GM12878 (cell line): ENCODE measurements around the gene LEF1. TPM values are rescaled to one million over a fixed set of nuclear protein-coding genes. Genes with fewer than 3 reads are reported as not detected.
A peak's percentile ranks its signal among the peaks of the same experiment; 100 is the strongest.

Experiments used
- ATAC-seq: fragments of 200-7000 bp; cut with Tn5 transposase; 3 replicates; pipeline ENCODE4 v1.9.1; 2020; ENCODE audit warnings: mild to moderate bottlenecking, moderate library complexity
- BruUV-seq: library from RNA; stranded (reverse); fragments of 400-500 nt; replicated peaks from 2 replicates; lab custom pipeline; 2021; lab: Mats Ljungman, UMichigan
- CTCF ChIA-PET: fragments of 300-600 bp; sonication (Branson Sonifier 250); formaldehyde crosslinking; extraction: SDS; loops from one replicate; lab custom pipeline; 2021; ENCODE audit warnings: inconsistent platforms; lab: Yijun Ruan, JAX
- POLR2A ChIA-PET: fragments of 350-600 bp; formaldehyde crosslinking; extraction: SDS; loops from one replicate; lab custom pipeline; 2021; ENCODE audit warnings: inconsistent platforms; lab: Charles Lee
- RAD21 ChIA-PET: fragments of 300-600 bp; sonication (Branson Sonifier 250); formaldehyde crosslinking; loops from one replicate; lab custom pipeline; 2023; ENCODE audit warnings: antibody characterized with exemption; ENCODE audit not compliant: unreplicated experiment; lab: Charles Lee
- SMC1A ChIA-PET: fragments of 300-600 bp; sonication (Branson Sonifier 250); formaldehyde crosslinking; loops from one replicate; lab custom pipeline; 2023; ENCODE audit not compliant: unreplicated experiment, uncharacterized antibody; lab: Charles Lee
- DNase-seq: peaks from one replicate; pipeline ENCODE4 v3.0.0-alpha.2; 2011; ENCODE audit warnings: low read depth, low spot score
- FAIRE-seq: peaks from 3 replicates; lab custom pipeline; 2011; peaks lifted over from hg19 to GRCh38; lab: Jason Lieb, UNC
- H2AFZ ChIP-seq: 2 replicates; pipeline ENCODE4 v1.6.0; 2011; ENCODE audit warnings: low read depth, low read length, control low read depth; ENCODE audit not compliant: control insufficient read depth
- H3K27ac ChIP-seq: 2 replicates; pipeline ENCODE4 v1.5.1; 2011; ENCODE audit warnings: control low read depth; ENCODE audit not compliant: control insufficient read depth, insufficient read depth
- H3K27me3 ChIP-seq, 2 experiments: replicated peaks in 1 of 2; 2 replicates each; pipeline versions ENCODE4 v1.6.0 to v1.6.1; 2011; ENCODE audit warnings: low read length in 1 of 2; ENCODE audit not compliant: control insufficient read depth in 2 of 2, insufficient read depth in 2 of 2
- H3K36me3 ChIP-seq, 2 experiments: 2 replicates each; pipeline ENCODE4 v1.5.1; 2011; ENCODE audit warnings: low read length in 1 of 2; ENCODE audit not compliant: control insufficient read depth in 2 of 2, insufficient read depth in 2 of 2
- H3K4me1 ChIP-seq: 2 replicates; pipeline ENCODE4 v1.6.1; 2011; ENCODE audit warnings: mild to moderate bottlenecking, low read length, moderate library complexity, mixed read lengths; ENCODE audit not compliant: control insufficient read depth, insufficient read depth
- H3K4me2 ChIP-seq: 2 replicates; pipeline ENCODE4 v1.6.0; 2011; ENCODE audit warnings: control low read depth; ENCODE audit not compliant: control insufficient read depth, insufficient read depth
- H3K4me3 ChIP-seq: fragments of 200-600 bp; sonication (generic); 2 replicates; pipeline ENCODE4 v1.5.1; 2016
- H3K79me2 ChIP-seq: 2 replicates; pipeline ENCODE4 v1.6.0; 2011; ENCODE audit warnings: low read length; ENCODE audit not compliant: control insufficient read depth, insufficient read depth
- H3K9ac ChIP-seq: 2 replicates; pipeline ENCODE4 v1.8.0; 2011; ENCODE audit warnings: low read length, control low read depth, mixed read lengths; ENCODE audit not compliant: control insufficient read depth, insufficient read depth
- H3K9me3 ChIP-seq: replicated peaks from 3 replicates; pipeline ENCODE4 v1.5.1; 2011; ENCODE audit warnings: mild to moderate bottlenecking, low read length; ENCODE audit not compliant: control insufficient read depth, insufficient read depth
- H4K20me1 ChIP-seq: 2 replicates; pipeline ENCODE4 v1.6.0; 2011; ENCODE audit not compliant: control insufficient read depth, insufficient read depth
- NFYA ChIP-seq: IDR thresholded peaks from 2 replicates; pipeline ENCODE4 v1.6.1; 2011; ENCODE audit warnings: low read depth, mild to moderate bottlenecking, low read length, improper control_type of control experiment, borderline replicate concordance
- POU2F2 ChIP-seq: IDR thresholded peaks from 3 replicates; pipeline ENCODE4 v1.6.1; 2011; ENCODE audit warnings: low read depth, mild to moderate bottlenecking, low read length, borderline replicate concordance
- YY1 ChIP-seq: IDR thresholded peaks from 2 replicates; pipeline ENCODE4 v1.6.1; 2011; ENCODE audit warnings: low read depth, mild to moderate bottlenecking, low read length
- ZNF24 ChIP-seq: fragments of 450-650 bp; IDR thresholded peaks from 2 replicates; pipeline ENCODE4 v1.6.1; 2017; ENCODE audit warnings: antibody characterized with exemption, mild to moderate bottlenecking
- WGBS: methylation state at CpG from one replicate; pipeline ENCODE4 v1.1.6; 2016; ENCODE audit warnings: low lambda C conversion rate; ENCODE audit not compliant: insufficient replicate concordance, insufficient coverage; ENCODE audit errors: missing lambda C conversion rate; 5-methylcytosine and 5-hydroxymethylcytosine counted together
- in situ Hi-C: fragments of 300-500 bp; cut with MboI; formaldehyde crosslinking; loops from 9 replicates; pipeline ENCODE4 v1.14.3; 2018; ENCODE audit warnings: mixed read lengths
- intact Hi-C: fragments of 100-400 bp; cut with micrococcal nuclease; formaldehyde crosslinking; loops from one replicate; pipeline ENCODE4 v1.14.2; 2022; ENCODE audit not compliant: unreplicated experiment
- polyA plus RNA-seq, 11 experiments: library from polyadenylated mRNA; depleted of rRNA in 4 of 11; unstranded in 6 of 11; stranded (reverse) in 5 of 11; fragments of >200 nt; fragmentation: Nextera tagmentation in 4 of 11; fragmentation: Illumina TruSeq in 1 of 11; extraction: Ambion mirVana in 4 of 11; extraction: Trizol in 1 of 11; gene quantifications; 1 replicate in 1 of 11; 2 replicates in 10 of 11; pipeline versions ENCODE4 v1.2.1 to v1.2.3, GENCODE V29; 2011 to 2016; ENCODE audit warnings: inconsistent platforms in 2 of 11, missing spikeins in 2 of 11, low read depth in 1 of 11
- total RNA-seq, 4 experiments: library from RNA; depleted of rRNA in 3 of 4; stranded (reverse); fragments of >200 nt in 3 of 4; fragmentation: Illumina TruSeq in 1 of 4; extraction: Trizol in 1 of 4; gene quantifications; 2 replicates each; pipeline versions ENCODE4 v1.2.1 to v1.2.3, GENCODE V29; 2013 to 2021

Gene LEF1
- total and polyA plus RNA-seq, 10 of the 15 experiments (the other 5 are each of a cell fraction or from before 2014, with no cell fraction given) = 10.2 to 38.1 (median 19.5) TPM

DNA sequence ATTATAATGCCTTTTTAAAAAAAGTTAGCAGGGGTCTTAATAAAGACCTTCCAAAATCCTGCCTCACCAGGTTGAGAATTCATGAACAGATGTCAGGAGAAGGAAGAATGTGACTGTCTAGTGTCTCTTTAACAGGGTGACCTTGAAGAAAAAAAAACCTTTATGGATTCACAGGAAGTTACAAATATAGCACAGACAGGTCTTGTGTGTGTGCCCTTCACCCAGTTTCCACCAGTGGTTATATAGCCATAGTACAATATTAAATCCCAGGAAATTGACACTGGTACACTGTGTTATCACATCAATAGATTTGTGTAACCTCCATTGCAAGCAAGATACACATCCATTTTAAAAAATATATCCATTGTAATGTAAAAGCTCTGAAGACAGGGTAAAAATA is 135.4 kb downstream of the LEF1 start (continued):
- no peak for TF ChIP-seq YY1
- TF ChIP-seq, all 136 proteins: peak for 0

DNA sequence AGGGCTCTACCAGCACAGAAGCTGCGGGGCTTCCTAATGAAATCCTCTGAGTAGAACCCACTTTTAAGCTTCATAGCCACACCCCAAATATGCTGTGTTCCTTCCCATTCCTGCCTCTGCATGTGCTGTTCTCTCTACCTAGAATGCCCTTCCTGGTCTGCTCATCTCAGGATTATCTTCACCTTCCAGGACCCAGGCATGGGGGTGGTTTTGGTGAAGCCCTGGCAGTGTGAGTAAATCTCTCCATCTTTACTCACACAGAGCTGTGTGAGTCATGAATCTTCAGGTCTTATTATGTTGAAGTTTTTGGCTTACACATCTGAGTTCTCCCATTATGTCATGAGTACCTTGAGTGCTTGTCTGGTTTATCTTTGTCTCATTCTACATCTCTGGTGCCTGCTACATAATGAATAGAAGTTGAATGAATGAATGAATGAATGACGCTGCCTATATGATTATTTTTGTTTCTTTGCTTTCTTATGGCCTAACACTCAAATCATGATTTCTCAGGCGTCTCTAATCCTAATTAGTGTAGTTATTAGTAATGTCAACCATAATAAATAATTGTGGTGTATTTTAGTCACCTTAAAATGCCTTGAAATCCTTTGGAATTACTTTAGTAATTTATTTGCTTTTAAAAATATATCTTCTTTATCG is 137.2 kb downstream of the LEF1 start:
- ChIA-PET RAD21 (interaction anchor here (0.6 to 3.2 kb wide), 8 partner anchors 22 to 541 kb away, joined by 3 to 36 read pairs (median 3); no protein-coding TSS in a partner anchor), CTCF (interaction anchor here (0.6 to 5.8 kb wide), 11 partner anchors 12 to 542 kb away, joined by 3 to 57 read pairs (median 3); no protein-coding TSS in a partner anchor), SMC1A (interaction anchor here (0.5 to 5.4 kb wide), 9 partner anchors 12 to 541 kb away, joined by 3 to 42 read pairs (median 5); no protein-coding TSS in a partner anchor), POLR2A (no interaction called here)
- no TSS peak for BruUV-seq
- ATAC-seq = no peak
- Histone ChIP-seq H3K4me2 (no peak overlapping the region), H2AFZ (no peak overlapping the region), H3K36me3 (peaks cover 8 to 13% of the 10 kb centered on the region in 2 experiments), H3K27me3 (no peaks in the 10 kb centered on the region), H3K4me3 (no peak overlapping the region), H4K20me1 (no peaks in the 10 kb centered on the region), H3K9ac (no peak overlapping the region), H3K27ac (no peak overlapping the region), H3K4me1 (peaks cover 10% of the 10 kb centered on the region), H3K9me3 (no peaks in the 10 kb centered on the region), H3K79me2 (no peaks in the 10 kb centered on the region)
- TF ChIP-seq POU2F2 = no peak
- 0 out of 2 replicates have a peak, but pooled peaks have one; percentile 52 for TF ChIP-seq ZNF24
- no peak for TF ChIP-seq NFYA
- intact Hi-C loops (loop anchor here (5.0 kb wide), 1 partner anchor 81 kb away; no protein-coding TSS in a partner anchor), in situ Hi-C loops (no loop called here)
- no peak for DNase-seq
- no peak for FAIRE-seq
- 97% methylated on average over 4 of the region's 4 CpGs for WGBS
